Head of caudate nucleus (tissue), 42 donors: ENCODE results near the gene NRG2.

Source experiments
- DNase-seq, 42 donors: peaks; one replicate each; pipeline versions ENCODE4 v3.0.0 to v3.0.0-alpha.2; 2020 to 2021; ENCODE audit warnings: mixed read lengths in 7 of 42
- intact Hi-C: fragments of 100-400 bp; cut with DNase I; formaldehyde crosslinking; loops from one replicate; pipeline ENCODE4 v1.15.0; 2022

Gene NRG2

GRCh38 chr5:139820606-139821005 lies 222.5 kb downstream of the NRG2 start:
- intact Hi-C loops, result no loop called here
- DNase-seq, result no peak

- DNase-seq, result no peak
These were observed 223.0 kb downstream of the NRG2 start for GRCh38 chr5:139820130-139820529.

GRCh38 chr5:139817970-139818369 lies 225.1 kb downstream of the NRG2 start:
- intact Hi-C loops, result no loop called here
- DNase-seq, result no peak

More at GRCh38 chr5:139820130-139820529, 223.0 kb downstream of the NRG2 start:
- intact Hi-C loops, result no loop called here

GRCh38 chr5:139817362-139817761 lies 225.7 kb downstream of the NRG2 start:
- DNase-seq, result peak in 1 of 42 donors; percentile 2

GRCh38 chr5:139816566-139816965 lies 226.5 kb downstream of the NRG2 start:
- intact Hi-C loops, result no loop called here
- DNase-seq, result no peak

More at GRCh38 chr5:139817362-139817761, 225.7 kb downstream of the NRG2 start:
- intact Hi-C loops, result no loop called here

- intact Hi-C loops, result no loop called here
- DNase-seq, result no peak
These were observed 228.3 kb downstream of the NRG2 start for GRCh38 chr5:139814704-139815280.

- intact Hi-C loops, result no loop called here
- DNase-seq, result no peak
These were observed 228.9 kb downstream of the NRG2 start for GRCh38 chr5:139814191-139814601.

- intact Hi-C loops, result no loop called here
- no peak for DNase-seq
These were observed 230.0 kb downstream of the NRG2 start for GRCh38 chr5:139812836-139813805.

GRCh38 chr5:139812323-139812722 lies 230.8 kb downstream of the NRG2 start:
- no peak for DNase-seq
- intact Hi-C loops, result no loop called here

GRCh38 chr5:139811274-139811607 lies 231.9 kb downstream of the NRG2 start:
- intact Hi-C loops, result no loop called here

GRCh38 chr5:139810341-139811273 lies 232.5 kb downstream of the NRG2 start:
- intact Hi-C loops, result no loop called here
- peak in 9 of 42 donors; percentile 19 to 70 (median 38) for DNase-seq

More at GRCh38 chr5:139811274-139811607, 231.9 kb downstream of the NRG2 start:
- DNase-seq, result no peak

GRCh38 chr5:139809331-139809810 lies 233.7 kb downstream of the NRG2 start:
- intact Hi-C loops, result no loop called here
- DNase-seq, result no peak

- intact Hi-C loops, result no loop called here
- DNase-seq, result peak in 1 of 42 donors; percentile 59
These were observed 234.4 kb downstream of the NRG2 start for GRCh38 chr5:139808481-139809330.

- intact Hi-C loops, result no loop called here
- DNase-seq, result no peak
These were observed 235.5 kb downstream of the NRG2 start for GRCh38 chr5:139807647-139808030.

- intact Hi-C loops, result no loop called here
- peak in 39 of 42 donors; percentile 18 to 83 (median 59) for DNase-seq
These were observed 236.1 kb downstream of the NRG2 start for GRCh38 chr5:139806726-139807646.

- intact Hi-C loops, result no loop called here
- peak in 41 of 42 donors; percentile 48 to 88 (median 74) for DNase-seq
These were observed 237.0 kb downstream of the NRG2 start for GRCh38 chr5:139806111-139806510.

GRCh38 chr5:139805545-139805944 lies 237.6 kb downstream of the NRG2 start:
- intact Hi-C loops, result no loop called here
- DNase-seq, result no peak
